OCI-LY7 (cell line): ENCODE data around the gene KNCN. TPM values are rescaled to one million over a fixed set of nuclear protein-coding genes. Genes with fewer than 3 reads are reported as not detected.

Source experiments
- BruUV-seq: library from RNA; stranded (reverse); fragments of 400-500 nt; replicated peaks from 2 replicates; lab custom pipeline; 2021; lab: Mats Ljungman, UMichigan
- CTCF ChIA-PET: fragments of 300-600 bp; sonication (Branson Sonifier 250); formaldehyde crosslinking; loops from one replicate; lab custom pipeline; 2022; ENCODE audit warnings: antibody characterized with exemption; ENCODE audit not compliant: unreplicated experiment; lab: Charles Lee
- POLR2A ChIA-PET: fragments of 300-600 bp; sonication (Branson Sonifier 250); formaldehyde crosslinking; loops from one replicate; lab custom pipeline; 2022; ENCODE audit warnings: antibody characterized with exemption; lab: Charles Lee
- DNase-seq: peaks from one replicate; pipeline ENCODE4 v3.0.0-alpha.2; 2015; ENCODE audit warnings: low spot score
- H2AFZ ChIP-seq: fragments of 200-600 bp; sonication (generic), shearing (Covaris generic); 2 replicates; pipeline ENCODE4 v1.6.1; 2014; ENCODE audit warnings: mild to moderate bottlenecking, antibody characterized with exemption, low read length, moderate library complexity
- H3K27ac ChIP-seq: fragments of 200-600 bp; sonication (generic); 2 replicates; pipeline ENCODE4 v1.5.1; 2014; ENCODE audit warnings: mixed run types, low read depth, mild to moderate bottlenecking, moderate library complexity, low read length, inconsistent platforms; ENCODE audit not compliant: poor library complexity, severe bottlenecking
- H3K36me3 ChIP-seq: fragments of 200-600 bp; sonication (generic); 2 replicates; pipeline ENCODE4 v1.6.1; 2014; ENCODE audit warnings: mild to moderate bottlenecking, antibody characterized with exemption, low read length, moderate library complexity, mixed read lengths; ENCODE audit not compliant: insufficient read depth
- H3K4me1 ChIP-seq: fragments of 200-600 bp; sonication (generic); 2 replicates; pipeline ENCODE4 v1.5.1; 2014; ENCODE audit warnings: mild to moderate bottlenecking, low read length; ENCODE audit not compliant: insufficient read depth, poor library complexity, severe bottlenecking
- H3K4me2 ChIP-seq: fragments of 200-600 bp; sonication (generic); 2 replicates; pipeline ENCODE4 v1.6.1; 2014; ENCODE audit warnings: mild to moderate bottlenecking, low read length
- H3K4me3 ChIP-seq: fragments of 200-600 bp; sonication (generic); 2 replicates; pipeline ENCODE4 v1.5.1; 2014; ENCODE audit warnings: mild to moderate bottlenecking, low read depth, low read length; ENCODE audit not compliant: poor library complexity, severe bottlenecking
- H3K79me2 ChIP-seq: fragments of 200-600 bp; sonication (generic); 2 replicates; pipeline ENCODE4 v1.6.1; 2016; ENCODE audit warnings: low read depth, mild to moderate bottlenecking, low read length, moderate library complexity, mixed read lengths; ENCODE audit not compliant: insufficient read depth
- H3K9me2 ChIP-seq: fragments of 200-600 bp; sonication (generic); 2 replicates; pipeline ENCODE4 v1.6.1; 2016; ENCODE audit warnings: mild to moderate bottlenecking, low read length, mixed read lengths; ENCODE audit not compliant: insufficient read depth
- H3K9me3 ChIP-seq: fragments of 200-600 bp; sonication (generic); 2 replicates; pipeline ENCODE4 v1.6.1; 2014; ENCODE audit warnings: mild to moderate bottlenecking, mixed run types, low read length, mixed read lengths
- H4K20me1 ChIP-seq: fragments of 200-600 bp; sonication (generic); 2 replicates; pipeline ENCODE4 v1.6.1; 2014; ENCODE audit warnings: mild to moderate bottlenecking, antibody characterized with exemption, low read length, moderate library complexity, mixed read lengths; ENCODE audit not compliant: insufficient read depth
- EZH2phosphoT487 ChIP-seq: fragments of 200-600 bp; sonication (generic); IDR thresholded peaks from 2 replicates; pipeline ENCODE4 v1.6.1; 2018; ENCODE audit warnings: low read depth, borderline replicate concordance, mild to moderate bottlenecking, mixed run types, antibody characterized with exemption, low read length, moderate library complexity, mixed read lengths
- intact Hi-C: fragments of 100-400 bp; cut with micrococcal nuclease; formaldehyde crosslinking; loops from one replicate; pipeline ENCODE4 v1.10.0; 2022; ENCODE audit not compliant: unreplicated experiment
- total RNA-seq, 2 experiments: library from RNA; depleted of rRNA in 1 of 2; stranded (reverse); fragments of >200 nt in 1 of 2; shearing (Covaris generic) in 1 of 2; gene quantifications; 2 replicates each; pipeline ENCODE4 v1.2.3, GENCODE V29; 2014 to 2022
- TF ChIP-seq, protein P1 (sequence below): fragments of 200-600 bp; sonication (generic); conservative IDR thresholded peaks from 2 replicates; pipeline ENCODE4 v1.5.1; 2014; ENCODE audit warnings: mild to moderate bottlenecking, antibody characterized with exemption, low read length, moderate library complexity, mixed read lengths

Gene KNCN
- total RNA-seq, 2 experiments from 2014 or later, result not detected

DNA sequence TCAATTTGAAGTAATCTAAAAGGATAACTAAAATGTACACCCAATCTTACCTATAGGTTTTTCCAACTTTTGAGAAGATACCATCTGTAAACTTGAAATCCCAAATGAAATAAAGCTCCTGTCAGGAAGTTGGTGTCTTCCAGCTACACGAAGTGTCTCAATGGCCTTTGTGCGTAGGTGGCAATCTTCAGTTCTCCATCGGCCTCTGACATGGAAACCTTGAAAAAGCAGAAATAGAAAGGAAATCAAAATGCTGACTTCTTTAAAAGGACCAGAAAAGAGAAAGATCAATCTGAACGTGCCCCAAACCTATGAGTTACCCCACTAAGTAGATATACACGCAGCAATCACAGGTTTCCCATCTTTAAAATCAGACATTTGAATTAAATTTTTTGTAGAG, 42.6 kb upstream of the KNCN start:
- Histone ChIP-seq H3K4me1 (no peaks in the 10 kb centered on the region), H2AFZ (no peak overlapping the region), H3K9me3 (no peaks in the 10 kb centered on the region), H3K4me3 (no peak overlapping the region), H3K9me2 (no peaks in the 10 kb centered on the region), H3K36me3 (peaks cover 12% of the 10 kb centered on the region; the same call in 1 of the 2 replicates), H3K79me2 (no peaks in the 10 kb centered on the region), H4K20me1 (no peaks in the 10 kb centered on the region), H3K4me2 (no peak overlapping the region), H3K27ac (no peak overlapping the region)
- BruUV-seq, result no TSS peak
- ChIA-PET CTCF (no interaction called here), POLR2A (no interaction called here)
- DNase-seq, result no peak
- intact Hi-C loops, result no loop called here
- no peak for TF ChIP-seq EZH2phosphoT487
- TF ChIP-seq, protein P1, sequence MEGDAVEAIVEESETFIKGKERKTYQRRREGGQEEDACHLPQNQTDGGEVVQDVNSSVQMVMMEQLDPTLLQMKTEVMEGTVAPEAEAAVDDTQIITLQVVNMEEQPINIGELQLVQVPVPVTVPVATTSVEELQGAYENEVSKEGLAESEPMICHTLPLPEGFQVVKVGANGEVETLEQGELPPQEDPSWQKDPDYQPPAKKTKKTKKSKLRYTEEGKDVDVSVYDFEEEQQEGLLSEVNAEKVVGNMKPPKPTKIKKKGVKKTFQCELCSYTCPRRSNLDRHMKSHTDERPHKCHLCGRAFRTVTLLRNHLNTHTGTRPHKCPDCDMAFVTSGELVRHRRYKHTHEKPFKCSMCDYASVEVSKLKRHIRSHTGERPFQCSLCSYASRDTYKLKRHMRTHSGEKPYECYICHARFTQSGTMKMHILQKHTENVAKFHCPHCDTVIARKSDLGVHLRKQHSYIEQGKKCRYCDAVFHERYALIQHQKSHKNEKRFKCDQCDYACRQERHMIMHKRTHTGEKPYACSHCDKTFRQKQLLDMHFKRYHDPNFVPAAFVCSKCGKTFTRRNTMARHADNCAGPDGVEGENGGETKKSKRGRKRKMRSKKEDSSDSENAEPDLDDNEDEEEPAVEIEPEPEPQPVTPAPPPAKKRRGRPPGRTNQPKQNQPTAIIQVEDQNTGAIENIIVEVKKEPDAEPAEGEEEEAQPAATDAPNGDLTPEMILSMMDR, result no peak

DNA sequence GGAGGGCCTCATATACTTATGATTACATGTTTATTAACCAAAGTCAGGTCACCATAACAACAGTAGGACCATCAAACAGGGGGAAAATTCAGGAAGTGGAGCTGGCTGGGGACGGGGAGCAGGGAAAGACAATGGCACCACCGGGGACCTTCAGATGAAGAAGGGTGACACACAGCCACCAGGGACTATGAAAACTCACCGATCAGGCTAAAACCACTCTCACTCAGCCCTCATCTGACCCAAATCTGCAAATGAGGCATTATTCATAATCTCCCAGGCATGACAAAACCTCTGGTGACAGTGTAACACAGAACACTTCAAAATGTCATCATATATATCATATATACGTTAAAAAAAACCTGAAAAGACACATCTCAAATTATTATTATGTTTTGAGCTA, 41.4 kb upstream of the KNCN start:
- DNase-seq, result no peak
- no peak for TF ChIP-seq EZH2phosphoT487
- TF ChIP-seq, protein P1, result no peak
- Histone ChIP-seq H3K9me2 (no peaks in the 10 kb centered on the region), H3K4me1 (no peaks in the 10 kb centered on the region), H3K27ac (no peak overlapping the region), H4K20me1 (no peaks in the 10 kb centered on the region), H3K79me2 (no peaks in the 10 kb centered on the region), H3K4me3 (no peak overlapping the region), H3K4me2 (no peak overlapping the region), H3K36me3 (peaks cover 12% of the 10 kb centered on the region; the same call in 1 of the 2 replicates), H2AFZ (no peak overlapping the region), H3K9me3 (no peaks in the 10 kb centered on the region)
- intact Hi-C loops, result no loop called here
- ChIA-PET POLR2A (no interaction called here), CTCF (no interaction called here)
- BruUV-seq, result no TSS peak

DNA sequence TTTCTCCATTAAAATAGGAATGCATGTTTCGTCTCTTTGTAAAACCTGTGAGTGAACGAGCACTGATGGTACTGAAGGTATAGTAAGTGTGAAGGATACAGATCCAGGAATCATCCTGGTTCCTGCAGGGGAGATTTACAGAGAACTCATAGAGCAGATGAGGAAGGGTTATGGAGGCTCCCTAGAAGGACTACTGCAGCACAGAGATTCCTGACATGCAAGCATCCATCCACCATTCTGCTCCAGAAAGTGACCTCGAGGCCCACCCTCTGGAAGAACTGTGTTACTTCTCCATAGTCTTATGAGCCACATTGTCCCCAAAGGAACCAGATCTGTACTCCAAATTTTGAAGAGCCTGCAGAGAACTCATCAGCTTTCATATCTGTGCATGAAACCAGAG, 38.1 kb upstream of the KNCN start:
- POLR2A ChIA-PET, result no interaction called here

More for the DNA sequence above, 38.1 kb upstream of the KNCN start:
- Histone ChIP-seq H3K27ac (no peak overlapping the region), H3K9me2 (no peaks in the 10 kb centered on the region), H3K79me2 (no peaks in the 10 kb centered on the region), H4K20me1 (no peaks in the 10 kb centered on the region), H2AFZ (no peak overlapping the region), H3K36me3 (peaks cover 12% of the 10 kb centered on the region; the same call in 1 of the 2 replicates), H3K4me1 (no peaks in the 10 kb centered on the region), H3K4me3 (no peak overlapping the region), H3K9me3 (no peaks in the 10 kb centered on the region), H3K4me2 (no peak overlapping the region)
- TF ChIP-seq, protein P1, result no peak
- no peak for TF ChIP-seq EZH2phosphoT487
- intact Hi-C loops, result no loop called here
- BruUV-seq, result no TSS peak
- no peak for DNase-seq
- CTCF ChIA-PET, result no interaction called here
